ENCODE data around the gene SORL1.

DNA sequence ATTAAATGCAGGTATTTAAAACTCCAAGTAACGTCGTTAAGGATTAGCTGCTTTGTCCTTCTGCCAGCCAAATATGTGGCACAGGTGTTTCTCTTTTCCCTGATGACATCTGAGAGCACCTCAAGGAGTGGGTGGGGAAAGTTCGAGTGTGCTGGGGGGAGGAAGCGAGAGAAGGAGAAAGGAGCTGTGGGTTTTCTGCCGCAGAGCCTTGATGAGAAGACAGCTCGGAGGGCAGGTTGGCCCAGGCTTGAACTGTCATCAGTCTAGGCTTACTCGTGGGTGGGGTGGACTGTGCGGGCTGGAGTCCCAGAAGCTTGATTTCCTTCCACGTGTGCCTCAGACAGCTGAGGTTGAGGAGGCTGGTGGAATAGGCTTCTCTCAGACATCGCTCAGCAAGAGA is 15.9 kb downstream of the SORL1 start:
- no peak for TF ChIP-seq EP300 (IDR thresholded peaks at IDR 0.05)
- TF ChIP-seq, protein P1, sequence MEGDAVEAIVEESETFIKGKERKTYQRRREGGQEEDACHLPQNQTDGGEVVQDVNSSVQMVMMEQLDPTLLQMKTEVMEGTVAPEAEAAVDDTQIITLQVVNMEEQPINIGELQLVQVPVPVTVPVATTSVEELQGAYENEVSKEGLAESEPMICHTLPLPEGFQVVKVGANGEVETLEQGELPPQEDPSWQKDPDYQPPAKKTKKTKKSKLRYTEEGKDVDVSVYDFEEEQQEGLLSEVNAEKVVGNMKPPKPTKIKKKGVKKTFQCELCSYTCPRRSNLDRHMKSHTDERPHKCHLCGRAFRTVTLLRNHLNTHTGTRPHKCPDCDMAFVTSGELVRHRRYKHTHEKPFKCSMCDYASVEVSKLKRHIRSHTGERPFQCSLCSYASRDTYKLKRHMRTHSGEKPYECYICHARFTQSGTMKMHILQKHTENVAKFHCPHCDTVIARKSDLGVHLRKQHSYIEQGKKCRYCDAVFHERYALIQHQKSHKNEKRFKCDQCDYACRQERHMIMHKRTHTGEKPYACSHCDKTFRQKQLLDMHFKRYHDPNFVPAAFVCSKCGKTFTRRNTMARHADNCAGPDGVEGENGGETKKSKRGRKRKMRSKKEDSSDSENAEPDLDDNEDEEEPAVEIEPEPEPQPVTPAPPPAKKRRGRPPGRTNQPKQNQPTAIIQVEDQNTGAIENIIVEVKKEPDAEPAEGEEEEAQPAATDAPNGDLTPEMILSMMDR (IDR thresholded peaks at IDR 0.05): no peak
- TF ChIP-seq POLR2A (IDR thresholded peaks at IDR 0.05): no peak

Measured in suprapubic skin (tissue), 3 donors.